HAP-1 (cell line): ENCODE results near the gene SLC66A3.
A peak's percentile ranks its signal among the peaks of the same experiment; 100 is the strongest.

Experiments
- DNase-seq, 2 experiments: peaks; one replicate each; pipeline ENCODE4 v3.0.0-alpha.2; 2016 to 2020; ENCODE audit warnings: low spot score in 2 of 2
- H3K27me3 ChIP-seq: fragments of 250-450 bp; sonication (Bioruptor Pico); 2 replicates; pipeline ENCODE4 v1.5.1; 2020; ENCODE audit warnings: low read depth, mild to moderate bottlenecking, moderate library complexity
- H3K36me3 ChIP-seq: fragments of 250-450 bp; sonication (Bioruptor Pico); replicated peaks from 2 replicates; pipeline ENCODE4 v1.5.1; 2020; ENCODE audit warnings: mild to moderate bottlenecking
- H3K4me1 ChIP-seq: fragments of 250-450 bp; sonication (Bioruptor Pico); 2 replicates; pipeline ENCODE4 v1.5.1; 2020; ENCODE audit warnings: mild to moderate bottlenecking
- H3K4me3 ChIP-seq: fragments of 250-450 bp; sonication (Bioruptor Pico); 2 replicates; pipeline ENCODE4 v1.5.1; 2020; ENCODE audit warnings: mild to moderate bottlenecking, moderate library complexity
- H3K9me3 ChIP-seq: fragments of 250-450 bp; sonication (Bioruptor Pico); 2 replicates; pipeline ENCODE4 v1.5.1; 2020; ENCODE audit warnings: mild to moderate bottlenecking, moderate library complexity
- in situ Hi-C: fragments of 300-500 bp; cut with MboI; formaldehyde crosslinking; loops from 3 replicates; pipeline ENCODE4 v1.14.3; 2020; ENCODE audit warnings: low sequenced_read_pairs, inconsistent platforms, mixed read lengths

The SLC66A3 gene

DNA sequence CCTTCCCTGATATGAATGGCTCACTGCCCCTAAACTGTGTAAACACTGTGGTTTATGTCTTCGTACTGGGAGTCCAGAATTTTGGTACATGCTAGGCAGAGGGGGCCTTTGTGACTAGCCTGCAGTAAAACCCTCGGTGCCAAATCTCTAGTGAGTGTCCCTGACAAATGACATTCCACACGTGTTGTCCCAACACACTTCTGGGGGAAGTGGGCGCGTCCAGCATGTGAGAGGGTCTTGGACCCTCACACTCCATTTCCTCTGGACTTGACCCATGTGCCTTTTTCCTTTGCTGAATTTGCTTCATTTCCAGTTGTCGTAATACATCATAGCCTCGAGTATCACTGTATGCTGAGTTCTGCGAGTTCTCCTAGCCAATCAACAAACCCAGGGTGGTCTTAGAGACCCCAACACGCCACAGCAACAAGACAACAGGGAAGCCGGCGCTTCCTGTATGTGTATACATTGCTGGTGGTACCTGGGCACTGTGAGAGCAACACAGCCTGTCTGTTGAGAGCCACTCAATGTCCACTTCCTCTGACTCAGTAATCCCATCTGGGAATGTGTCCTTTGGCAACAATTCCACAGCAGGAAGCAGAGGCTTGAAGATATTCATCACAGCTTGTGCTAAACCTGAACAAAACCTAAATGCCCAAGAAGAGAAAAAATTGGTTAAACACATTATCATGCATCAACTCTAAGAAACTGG lies 26.9 kb upstream of the SLC66A3 start:
- H3K9me3 ChIP-seq: no peaks in the 10 kb centered on the region
- no peaks in the 10 kb centered on the region for H3K36me3 ChIP-seq
- in situ Hi-C loops: loop anchor here (25.0 kb wide), 1 partner anchor 659 kb away; no protein-coding TSS in a partner anchor
- H3K27me3 ChIP-seq: no peaks in the 10 kb centered on the region
- H3K4me1 ChIP-seq: peaks cover 7% of the 10 kb centered on the region
- no peak overlapping the region for H3K4me3 ChIP-seq
- no peak for DNase-seq

DNA sequence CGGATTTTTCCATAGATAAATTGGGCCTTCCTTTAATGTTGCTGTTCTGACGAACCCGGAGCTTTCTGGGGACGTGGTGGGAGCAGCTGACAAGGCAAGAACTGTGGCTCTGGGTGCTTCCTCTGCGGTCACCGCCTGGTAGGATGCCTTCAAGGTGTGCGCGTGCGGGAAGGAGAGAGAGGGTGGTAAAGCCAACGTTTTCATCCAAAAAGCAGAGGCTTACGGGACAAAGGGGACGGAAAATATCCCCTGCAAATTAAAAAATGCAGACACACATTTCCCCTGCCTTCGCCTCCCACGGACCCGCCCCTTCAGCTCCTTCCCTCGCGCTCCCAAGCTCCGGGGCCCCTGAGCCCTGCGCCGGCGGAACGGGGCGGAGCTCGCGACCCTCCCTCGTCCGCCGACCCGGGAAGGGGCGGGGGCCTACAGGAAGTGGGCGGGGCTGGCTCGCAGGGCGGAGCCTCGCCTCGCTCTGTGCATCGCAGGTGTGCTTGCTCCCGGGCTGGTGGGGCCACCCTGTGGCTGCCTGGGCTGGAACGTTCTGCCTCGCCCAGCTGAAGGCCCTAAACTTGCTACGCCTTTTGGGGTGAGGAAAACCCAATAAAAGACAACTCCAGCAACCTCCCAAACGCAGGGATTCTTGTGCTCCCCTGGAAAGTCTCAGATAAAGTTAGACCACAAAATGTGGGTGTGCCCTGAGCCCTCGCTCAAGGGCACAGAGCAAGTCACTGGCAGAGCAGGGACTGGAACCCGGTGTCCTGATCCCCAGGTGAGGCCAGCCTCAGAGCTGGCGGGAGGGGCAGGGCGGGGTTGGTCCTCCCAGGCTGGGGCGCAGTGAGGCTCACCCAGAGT lies 25.4 kb upstream of the SLC66A3 start:
- Histone ChIP-seq H3K4me1 (peaks cover 7% of the 10 kb centered on the region), H3K27me3 (no peaks in the 10 kb centered on the region), H3K4me3 (peak overlapping the region; percentile 19), H3K36me3 (no peaks in the 10 kb centered on the region), H3K9me3 (no peaks in the 10 kb centered on the region)
- peak; percentile 72 to 92 for DNase-seq
- in situ Hi-C loops: loop anchor here (10.0 to 25.0 kb wide), 3 partner anchors 315 to 657 kb away; no protein-coding TSS in a partner anchor

DNA sequence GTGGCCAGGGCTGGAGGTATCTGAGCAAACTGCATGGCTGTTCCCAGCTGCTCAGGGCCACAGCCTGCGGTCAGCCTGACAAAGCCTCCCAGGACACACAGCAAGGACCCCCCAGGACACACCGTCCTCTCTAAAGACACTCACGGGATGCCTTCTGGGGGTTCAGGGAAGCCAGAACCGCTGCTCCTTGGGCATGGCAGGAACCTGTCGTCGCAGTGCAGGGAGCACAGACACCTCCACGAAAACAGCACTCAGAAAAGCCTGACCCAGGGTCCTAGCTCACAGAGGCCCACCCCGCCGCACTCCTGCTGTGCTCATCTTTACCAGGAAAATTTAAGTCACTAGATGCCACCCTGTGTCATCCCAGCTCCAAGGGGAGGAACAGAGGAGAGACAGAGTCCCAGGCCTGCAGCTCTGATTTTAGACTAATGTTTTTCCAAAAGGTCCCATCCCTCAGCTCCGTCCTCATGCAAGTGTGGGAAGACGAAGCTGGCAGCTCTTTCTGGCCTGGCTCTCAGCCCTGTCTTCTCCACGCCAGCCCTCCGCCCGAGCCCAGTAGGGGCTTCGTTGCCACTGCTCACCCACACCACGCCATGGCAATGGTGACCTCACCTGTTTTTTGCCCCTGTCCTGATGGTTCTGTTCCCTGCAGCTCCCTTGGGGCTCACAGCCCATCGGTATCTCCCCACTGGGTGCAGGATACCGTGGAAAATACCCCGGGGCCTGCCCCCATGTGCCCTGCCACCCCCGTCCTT lies 23.9 kb upstream of the SLC66A3 start:
- in situ Hi-C loops: loop anchor here (10.0 to 25.0 kb wide), 3 partner anchors 313 to 656 kb away; no protein-coding TSS in a partner anchor
- H3K4me3 ChIP-seq: no peak overlapping the region
- no peaks in the 10 kb centered on the region for H3K36me3 ChIP-seq
- peaks cover 7% of the 10 kb centered on the region for H3K4me1 ChIP-seq
- H3K9me3 ChIP-seq: no peaks in the 10 kb centered on the region
- DNase-seq: no peak
- no peaks in the 10 kb centered on the region for H3K27me3 ChIP-seq

DNA sequence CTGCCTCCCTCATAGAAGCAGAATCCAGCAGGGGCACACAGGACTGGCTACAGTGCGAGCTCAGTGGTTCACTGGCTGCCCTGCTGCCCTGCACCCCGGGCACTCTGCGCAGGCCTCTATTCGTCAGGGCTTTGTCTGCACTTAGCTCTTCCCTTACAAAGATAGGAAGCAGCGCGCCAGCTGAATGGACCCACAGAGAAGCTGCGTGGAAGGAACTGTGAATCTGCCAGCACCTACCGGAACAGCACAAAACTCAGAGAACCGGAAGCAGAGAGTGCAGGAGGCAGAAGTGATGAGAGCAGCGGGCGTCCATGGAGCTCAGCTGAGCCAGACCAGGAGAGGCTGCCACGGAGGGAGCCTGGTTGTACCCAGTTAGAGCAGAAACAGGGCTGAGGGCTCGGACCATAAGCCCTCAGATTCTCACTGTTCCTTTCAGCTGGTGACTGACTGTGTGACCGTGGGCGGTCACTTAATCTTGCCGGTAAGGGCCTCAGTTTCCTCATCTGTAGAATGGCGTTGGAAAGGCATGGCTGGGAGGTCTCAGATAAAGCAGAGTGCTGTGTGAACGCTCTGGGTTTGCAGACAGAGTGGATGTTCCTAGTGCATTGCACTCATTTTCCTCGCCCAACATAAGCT lies 23.1 kb upstream of the SLC66A3 start:
- DNase-seq: no peak
- in situ Hi-C loops: loop anchor here (10.0 to 25.0 kb wide), 3 partner anchors 313 to 655 kb away; no protein-coding TSS in a partner anchor

DNA sequence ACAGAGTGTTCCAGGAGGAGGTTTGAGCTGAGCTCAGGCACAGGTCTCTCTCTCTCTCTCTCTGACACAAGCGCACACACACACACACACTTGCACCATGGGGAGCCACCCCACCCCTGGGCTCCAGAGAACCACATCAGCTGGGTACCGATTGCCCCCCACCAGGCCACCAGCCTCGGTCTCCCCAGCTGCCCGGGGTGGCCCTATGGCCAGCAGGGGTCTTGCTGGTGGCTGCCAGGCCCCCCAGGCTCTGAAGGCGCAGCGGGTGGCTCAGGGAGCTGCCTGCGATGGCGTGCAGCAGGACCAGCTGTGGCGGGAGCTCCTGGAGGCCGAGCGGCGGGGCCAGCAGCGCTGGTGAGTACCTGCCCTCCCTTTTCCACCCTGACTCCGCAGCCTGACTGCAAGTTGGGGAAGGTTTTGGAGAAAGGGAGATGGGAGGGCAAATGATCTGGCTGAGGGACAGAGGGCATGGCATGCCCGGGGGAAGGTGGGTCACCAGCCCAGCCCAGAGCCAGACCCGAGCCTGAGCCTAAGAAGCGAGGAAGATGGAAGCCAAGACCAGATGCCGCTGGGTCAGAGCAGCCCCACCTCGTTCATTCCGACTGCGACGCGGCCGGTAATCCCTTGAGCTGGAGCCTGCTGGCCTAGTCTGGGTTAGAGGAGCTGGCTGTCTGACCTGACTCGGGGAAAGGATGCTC lies 21.9 kb upstream of the SLC66A3 start:
- Histone ChIP-seq H3K9me3 (no peaks in the 10 kb centered on the region), H3K4me1 (peaks cover 7% of the 10 kb centered on the region), H3K4me3 (peak overlapping the region; percentile 38), H3K36me3 (no peaks in the 10 kb centered on the region), H3K27me3 (no peaks in the 10 kb centered on the region)
- in situ Hi-C loops: loop anchor here (10.0 to 25.0 kb wide), 3 partner anchors 311 to 654 kb away; no protein-coding TSS in a partner anchor
- no peak for DNase-seq

More for the DNA sequence above, 23.1 kb upstream of the SLC66A3 start:
- Histone ChIP-seq H3K4me1 (peaks cover 7% of the 10 kb centered on the region), H3K36me3 (no peaks in the 10 kb centered on the region), H3K27me3 (no peaks in the 10 kb centered on the region), H3K9me3 (no peaks in the 10 kb centered on the region), H3K4me3 (peak overlapping the region; percentile 38)

DNA sequence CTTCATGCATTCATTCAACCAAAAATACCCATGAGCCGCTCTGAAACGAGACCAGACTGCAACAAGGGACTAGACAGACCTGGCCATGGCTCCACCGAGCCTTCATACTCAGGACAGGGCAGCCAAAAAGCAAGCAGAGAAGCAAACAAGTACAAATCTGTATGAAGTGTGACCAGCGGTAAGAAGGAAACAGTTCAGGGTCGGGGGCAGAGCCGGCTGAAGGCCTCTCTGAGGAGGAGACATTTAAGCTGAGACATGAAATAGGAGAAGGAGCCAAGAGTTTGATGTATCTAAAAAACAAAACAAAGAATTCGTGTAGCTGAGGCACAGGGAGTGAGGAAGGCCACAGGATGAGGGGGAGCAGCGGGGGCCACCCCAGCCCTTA lies 21.3 kb upstream of the SLC66A3 start:
- Histone ChIP-seq H3K4me1 (peaks cover 7% of the 10 kb centered on the region), H3K4me3 (no peak overlapping the region), H3K9me3 (no peaks in the 10 kb centered on the region), H3K27me3 (no peaks in the 10 kb centered on the region), H3K36me3 (no peaks in the 10 kb centered on the region)
- no peak for DNase-seq
- in situ Hi-C loops: loop anchor here (10.0 to 25.0 kb wide), 3 partner anchors 311 to 653 kb away; no protein-coding TSS in a partner anchor

DNA sequence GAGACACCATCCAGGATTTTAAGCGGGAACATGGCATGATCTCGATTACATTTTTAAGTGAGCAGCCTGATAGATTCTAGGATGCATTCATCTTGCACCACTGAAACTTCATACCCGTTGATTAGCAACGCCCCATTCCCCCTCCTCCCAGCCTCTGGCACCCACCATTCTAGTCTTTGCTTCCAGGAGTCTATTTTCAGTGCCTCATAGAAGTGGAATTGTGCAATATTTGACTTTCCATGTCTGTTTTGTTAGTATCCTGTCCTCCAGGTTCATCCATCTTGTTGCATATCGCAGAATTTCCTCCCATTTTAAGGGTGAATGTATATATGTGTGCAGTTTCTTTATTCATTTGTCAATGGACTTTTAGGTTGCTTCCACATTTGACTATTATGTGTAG lies 20.9 kb upstream of the SLC66A3 start:
- Histone ChIP-seq H3K27me3 (0 out of 2 replicates have a peak, but pooled peaks cover 2% of the 10 kb centered on the region), H3K4me1 (peaks cover 7% of the 10 kb centered on the region), H3K9me3 (no peaks in the 10 kb centered on the region), H3K4me3 (no peak overlapping the region), H3K36me3 (no peaks in the 10 kb centered on the region)
- in situ Hi-C loops: loop anchor here (10.0 to 25.0 kb wide), 3 partner anchors 310 to 653 kb away; no protein-coding TSS in a partner anchor
- no peak for DNase-seq

DNA sequence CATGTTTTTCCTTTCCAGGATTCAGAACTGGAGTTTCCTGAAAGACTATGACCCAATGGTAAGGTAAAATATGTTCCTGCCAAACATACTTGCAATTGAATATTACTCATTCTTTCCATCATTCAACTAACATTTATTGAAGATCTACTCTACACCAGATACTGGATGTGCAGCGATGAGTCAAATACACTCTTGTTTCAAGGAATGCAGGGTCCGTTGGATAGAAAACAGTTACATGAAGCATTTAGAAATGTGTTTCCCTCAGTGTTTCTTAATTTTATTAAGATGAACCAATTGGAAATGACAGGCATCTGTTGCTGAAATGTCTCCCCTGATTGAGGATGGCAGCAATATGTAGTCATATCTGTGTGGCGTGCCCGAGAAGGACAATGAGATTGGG lies 14.8 kb upstream of the SLC66A3 start:
- H3K36me3 ChIP-seq: no peaks in the 10 kb centered on the region
- H3K27me3 ChIP-seq: peaks cover 6% of the 10 kb centered on the region; the same call in 1 of the 2 replicates
- H3K9me3 ChIP-seq: no peaks in the 10 kb centered on the region
- H3K4me3 ChIP-seq: no peak overlapping the region
- no peak for DNase-seq
- in situ Hi-C loops: loop anchor here (25.0 kb wide), 1 partner anchor 647 kb away; no protein-coding TSS in a partner anchor
- H3K4me1 ChIP-seq: no peaks in the 10 kb centered on the region

DNA sequence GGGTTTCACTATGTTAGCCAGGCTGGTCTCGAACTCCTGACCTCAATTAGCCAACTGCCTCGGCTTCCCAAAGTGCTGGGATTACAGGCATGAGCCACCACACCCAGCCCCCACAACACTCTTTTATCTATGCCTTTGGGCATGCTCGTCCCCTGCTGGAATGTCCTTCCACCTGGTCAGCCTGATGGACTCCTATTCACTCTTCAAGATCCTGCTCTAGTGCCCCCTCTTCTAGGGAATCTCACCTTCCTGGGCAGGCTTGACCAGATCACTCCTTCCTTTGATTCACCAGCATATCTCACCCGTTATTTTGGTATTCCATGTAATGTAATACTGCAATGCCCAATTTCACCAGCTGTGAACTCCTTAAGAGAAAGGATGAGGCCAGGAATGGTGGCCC lies 13.9 kb upstream of the SLC66A3 start:
- Histone ChIP-seq H3K27me3 (peaks cover 6% of the 10 kb centered on the region; the same call in 1 of the 2 replicates), H3K4me3 (no peak overlapping the region), H3K4me1 (no peaks in the 10 kb centered on the region), H3K9me3 (no peaks in the 10 kb centered on the region), H3K36me3 (no peaks in the 10 kb centered on the region)
- in situ Hi-C loops: loop anchor here (25.0 kb wide), 1 partner anchor 646 kb away; no protein-coding TSS in a partner anchor
- no peak for DNase-seq

DNA sequence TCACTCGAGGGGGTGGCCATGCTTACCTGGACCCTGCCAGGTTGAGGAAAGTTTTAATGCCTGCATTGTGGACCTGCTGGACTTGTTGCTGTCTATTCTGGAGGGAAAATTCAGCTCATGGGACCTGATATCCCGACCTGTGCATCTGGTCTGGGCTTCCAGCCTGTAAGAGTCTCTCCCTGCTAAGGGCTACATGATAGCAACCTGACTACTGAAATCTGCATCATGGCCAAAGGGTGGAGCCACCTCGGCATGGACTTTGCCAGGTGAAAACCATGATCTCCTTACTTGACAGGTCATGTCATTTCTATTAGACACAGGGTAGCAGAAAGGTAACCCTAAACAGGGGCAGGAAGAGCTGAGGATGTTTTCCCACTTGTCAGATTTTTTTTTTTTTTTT lies 12.9 kb upstream of the SLC66A3 start:
- no peaks in the 10 kb centered on the region for H3K4me1 ChIP-seq
- no peaks in the 10 kb centered on the region for H3K36me3 ChIP-seq
- H3K27me3 ChIP-seq: peaks cover 6% of the 10 kb centered on the region; the same call in 1 of the 2 replicates
- H3K4me3 ChIP-seq: no peak overlapping the region
- in situ Hi-C loops: loop anchor here (25.0 kb wide), 1 partner anchor 645 kb away; no protein-coding TSS in a partner anchor
- DNase-seq: no peak
- no peaks in the 10 kb centered on the region for H3K9me3 ChIP-seq

DNA sequence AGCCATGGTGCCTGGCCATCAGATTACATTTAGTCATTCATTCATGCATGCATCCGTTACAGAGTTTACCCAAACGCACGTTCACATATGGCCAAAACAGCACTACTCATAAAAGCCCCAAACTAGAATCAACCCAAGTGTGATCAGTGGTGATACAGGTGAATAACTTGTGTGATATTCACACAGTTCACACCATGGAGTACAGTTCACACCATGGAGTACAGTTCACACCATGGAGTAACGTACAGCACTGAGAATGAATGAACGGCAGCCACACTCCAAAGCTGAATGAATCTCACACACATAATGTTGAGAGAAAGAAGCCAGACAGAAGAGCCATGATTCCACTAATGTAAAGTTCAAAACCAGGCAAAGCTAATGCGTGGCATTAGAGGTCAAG lies 12.3 kb upstream of the SLC66A3 start:
- Histone ChIP-seq H3K4me3 (no peak overlapping the region), H3K4me1 (no peaks in the 10 kb centered on the region), H3K36me3 (no peaks in the 10 kb centered on the region), H3K27me3 (peaks cover 6% of the 10 kb centered on the region; the same call in 1 of the 2 replicates), H3K9me3 (no peaks in the 10 kb centered on the region)
- DNase-seq: no peak
- in situ Hi-C loops: loop anchor here (25.0 kb wide), 1 partner anchor 644 kb away; no protein-coding TSS in a partner anchor

DNA sequence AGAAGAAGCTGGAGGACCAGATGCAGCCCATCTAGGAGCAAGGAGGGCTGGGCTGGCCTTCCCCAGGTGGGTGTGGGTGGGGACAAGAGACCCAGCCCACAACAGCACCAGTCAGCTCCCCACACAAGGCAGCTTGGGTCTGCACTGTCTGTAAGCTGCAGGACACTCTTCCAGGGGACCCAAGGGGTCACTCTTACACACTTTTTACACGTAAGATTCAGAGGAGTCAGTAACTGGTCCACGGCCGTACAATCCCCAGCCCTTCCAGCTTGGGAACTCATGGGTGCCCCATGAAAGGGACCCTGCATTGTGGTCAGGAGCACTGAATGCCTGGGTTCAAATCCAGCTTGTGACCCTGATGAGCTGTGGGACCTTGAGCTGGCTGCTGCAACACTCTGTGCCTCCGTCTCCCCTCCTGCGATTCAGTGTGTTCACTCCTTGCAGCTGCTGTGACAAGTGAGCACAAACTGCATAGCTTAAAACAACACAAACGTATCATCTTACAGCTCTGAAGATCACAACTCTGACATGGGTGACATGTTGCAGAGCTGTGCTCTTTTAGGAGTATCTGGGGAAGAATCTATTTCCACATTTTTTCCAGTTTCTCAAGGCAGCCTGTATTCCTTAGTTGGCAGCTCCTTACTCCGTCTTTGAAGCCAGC lies 11.1 kb upstream of the SLC66A3 start:
- peaks cover 5% of the 10 kb centered on the region; the same call in 1 of the 2 replicates for H3K27me3 ChIP-seq
- DNase-seq: no peak
- no peak overlapping the region for H3K4me3 ChIP-seq
- in situ Hi-C loops: loop anchor here (25.0 kb wide), 1 partner anchor 643 kb away; no protein-coding TSS in a partner anchor
- H3K4me1 ChIP-seq: no peaks in the 10 kb centered on the region
- H3K9me3 ChIP-seq: no peaks in the 10 kb centered on the region
- H3K36me3 ChIP-seq: no peaks in the 10 kb centered on the region
